SK-N-MC (cell line): ENCODE measurements around the gene ATG4B.

Experiments used
- EZH2 ChIP-seq: fragments of 200-600 bp; sonication (generic); IDR thresholded peaks from one replicate; pipeline ENCODE4 v1.6.1; 2017; ENCODE audit warnings: antibody characterized with exemption
- POLR2AphosphoS5 ChIP-seq: IDR thresholded peaks from 2 replicates; pipeline ENCODE4 v1.6.1; 2012; ENCODE audit warnings: mild to moderate bottlenecking, low read depth, low read length, borderline replicate concordance

DNA sequence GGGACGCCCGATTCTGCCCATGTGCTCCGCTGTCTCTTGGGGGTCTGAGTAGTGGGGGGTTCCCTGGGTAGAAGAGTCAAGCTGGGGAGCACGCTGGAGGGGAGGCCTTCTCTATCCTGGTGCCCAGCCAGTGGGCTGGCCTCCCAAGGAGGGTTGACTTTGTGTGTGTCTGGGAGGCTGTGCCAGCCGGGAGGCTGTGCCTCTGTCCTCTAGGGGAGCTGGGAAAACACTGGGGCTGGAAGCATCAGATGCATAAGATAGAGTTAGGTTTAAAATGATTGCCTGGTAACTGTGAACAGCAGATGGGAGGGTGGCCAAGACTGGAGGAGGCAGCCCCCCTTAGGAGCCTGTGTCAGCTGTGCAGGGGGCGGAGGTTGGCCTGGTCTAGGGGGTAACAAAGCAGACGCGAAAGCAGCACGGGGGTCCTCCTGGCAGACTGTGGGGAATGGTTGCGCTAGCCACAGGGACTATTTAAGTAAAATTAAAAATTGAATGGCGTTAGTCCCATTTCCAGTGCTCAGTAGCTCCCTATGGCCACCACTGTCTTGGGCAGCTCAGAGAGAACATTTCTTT is 65.6 kb downstream of the ATG4B start:
- TF ChIP-seq EZH2 (no peak), POLR2AphosphoS5 (no peak)
